AG04450 (cell line): ENCODE data around the gene FAM98A. TPM values are rescaled to one million over a fixed set of nuclear protein-coding genes. Genes with fewer than 3 reads are reported as not detected.

Source experiments
- CTCF ChIA-PET: fragments of 300-600, 350-600 bp; formaldehyde crosslinking; extraction: SDS; loops from one replicate; lab custom pipeline; 2022; ENCODE audit warnings: antibody characterized with exemption, inconsistent platforms; lab: Charles Lee
- POLR2A ChIA-PET: fragments of 350-600 bp; formaldehyde crosslinking; extraction: SDS; loops from one replicate; lab custom pipeline; 2021; ENCODE audit warnings: antibody characterized with exemption, inconsistent platforms; lab: Yijun Ruan, JAX
- DNase-seq: peaks from one replicate; pipeline ENCODE4 v3.0.0-alpha.2; 2011; ENCODE audit warnings: low read depth, low spot score
- H3K27ac ChIP-seq: one replicate; pipeline ENCODE4 v1.5.1; 2012; ENCODE audit warnings: low read depth, low read length, control low read depth
- H3K27me3 ChIP-seq: one replicate; pipeline ENCODE4 v1.6.0; 2012; ENCODE audit warnings: low read length; ENCODE audit not compliant: control insufficient read depth, insufficient read depth
- H3K4me3 ChIP-seq: 2 replicates; pipeline ENCODE4 v1.5.1; 2011; ENCODE audit warnings: mild to moderate bottlenecking, low read depth, low read length, control low read depth
- H3K9me3 ChIP-seq: 2 replicates; pipeline ENCODE4 v1.5.1; 2012; ENCODE audit warnings: low read length; ENCODE audit not compliant: control insufficient read depth, insufficient read depth
- polyA plus RNA-seq: library from polyadenylated mRNA; depleted of rRNA; stranded (reverse); fragments of >200 nt; gene quantifications from 2 replicates; pipeline ENCODE4 v1.2.3, GENCODE V29; 2011
- TF ChIP-seq, protein P1 (sequence below): IDR thresholded peaks from 2 replicates; pipeline ENCODE4 v1.5.1; 2011; ENCODE audit warnings: low read depth, low read length, control low read depth, inconsistent platforms

Gene FAM98A
- polyA plus RNA-seq, 1 experiment = 156 TPM

DNA sequence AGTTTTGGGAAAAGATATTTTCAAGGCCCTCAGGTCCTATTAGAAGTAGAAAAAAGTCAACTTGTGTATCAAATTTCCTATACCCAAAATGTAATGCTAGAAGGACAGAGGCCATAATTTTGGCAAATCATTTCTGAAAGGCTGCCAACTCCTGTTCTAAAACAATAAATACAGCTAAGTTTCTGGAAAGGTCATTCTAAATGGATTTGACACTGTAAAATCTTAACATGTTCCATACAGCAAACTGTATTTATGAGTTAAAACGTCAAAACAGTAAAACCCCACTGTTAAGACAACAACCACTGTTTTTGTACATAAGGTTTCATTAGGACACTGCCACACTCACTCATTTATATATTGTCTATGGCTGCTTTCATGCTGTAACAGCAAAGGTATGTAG is 9.7 kb downstream of the FAM98A start:
- TF ChIP-seq, protein P1, sequence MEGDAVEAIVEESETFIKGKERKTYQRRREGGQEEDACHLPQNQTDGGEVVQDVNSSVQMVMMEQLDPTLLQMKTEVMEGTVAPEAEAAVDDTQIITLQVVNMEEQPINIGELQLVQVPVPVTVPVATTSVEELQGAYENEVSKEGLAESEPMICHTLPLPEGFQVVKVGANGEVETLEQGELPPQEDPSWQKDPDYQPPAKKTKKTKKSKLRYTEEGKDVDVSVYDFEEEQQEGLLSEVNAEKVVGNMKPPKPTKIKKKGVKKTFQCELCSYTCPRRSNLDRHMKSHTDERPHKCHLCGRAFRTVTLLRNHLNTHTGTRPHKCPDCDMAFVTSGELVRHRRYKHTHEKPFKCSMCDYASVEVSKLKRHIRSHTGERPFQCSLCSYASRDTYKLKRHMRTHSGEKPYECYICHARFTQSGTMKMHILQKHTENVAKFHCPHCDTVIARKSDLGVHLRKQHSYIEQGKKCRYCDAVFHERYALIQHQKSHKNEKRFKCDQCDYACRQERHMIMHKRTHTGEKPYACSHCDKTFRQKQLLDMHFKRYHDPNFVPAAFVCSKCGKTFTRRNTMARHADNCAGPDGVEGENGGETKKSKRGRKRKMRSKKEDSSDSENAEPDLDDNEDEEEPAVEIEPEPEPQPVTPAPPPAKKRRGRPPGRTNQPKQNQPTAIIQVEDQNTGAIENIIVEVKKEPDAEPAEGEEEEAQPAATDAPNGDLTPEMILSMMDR = no peak
- ChIA-PET POLR2A (no interaction called here), CTCF (no interaction called here)
- no peaks in the 10 kb centered on the region for H3K27me3 ChIP-seq
- DNase-seq = no peak
- H3K4me3 ChIP-seq = no peak overlapping the region
- no peak overlapping the region for H3K27ac ChIP-seq
- H3K9me3 ChIP-seq = no peaks in the 10 kb centered on the region

DNA sequence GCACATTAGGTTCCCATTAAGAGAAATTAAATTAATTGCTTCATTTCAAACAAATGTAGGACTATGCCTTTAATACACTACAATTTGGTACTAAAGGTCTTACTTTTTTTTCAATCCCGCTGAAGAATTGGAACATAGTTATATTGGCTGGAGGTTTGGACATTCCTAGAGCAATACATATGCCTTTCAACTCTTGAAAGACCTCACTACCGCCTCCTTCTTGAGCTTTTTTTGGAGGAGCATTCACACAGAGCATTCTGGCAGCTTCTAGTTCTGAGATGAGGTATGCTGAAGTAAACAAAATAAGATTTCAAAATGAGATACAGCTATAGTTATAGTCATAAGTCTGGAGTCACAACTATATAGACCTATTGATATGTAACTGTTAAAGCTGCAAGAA is 10.9 kb downstream of the FAM98A start:
- CTCF ChIA-PET = interaction anchor here (0.7 to 1.5 kb wide), 3 partner anchors 17 to 175 kb away, joined by 3 to 4 read pairs (median 3); no protein-coding TSS in a partner anchor
- TF ChIP-seq, protein P1 = no peak
- H3K4me3 ChIP-seq = no peak overlapping the region
- DNase-seq = no peak
- no peaks in the 10 kb centered on the region for H3K27me3 ChIP-seq
- POLR2A ChIA-PET = interaction anchor here (0.6 kb wide), 1 partner anchor 117 kb away, joined by 3 read pairs; no protein-coding TSS in a partner anchor
- H3K9me3 ChIP-seq = no peaks in the 10 kb centered on the region
- H3K27ac ChIP-seq = no peak overlapping the region

DNA sequence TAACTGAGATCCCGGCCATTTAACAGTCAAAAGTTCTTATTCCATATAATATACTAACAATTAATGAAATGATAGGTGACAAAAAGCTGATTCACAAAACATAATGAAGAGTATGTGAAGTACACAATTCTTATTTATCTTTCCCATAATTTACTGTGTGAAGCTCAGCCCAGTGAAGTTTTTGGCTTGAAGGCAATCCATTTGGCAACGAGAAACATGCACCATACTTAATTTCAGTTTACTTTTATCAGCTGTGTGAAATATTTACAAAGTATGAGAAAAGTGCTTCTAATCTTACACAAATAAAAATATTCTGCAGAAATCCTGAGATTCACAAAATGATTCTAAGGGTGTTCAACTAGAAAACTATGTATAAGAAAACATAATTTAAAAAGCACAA is 12.3 kb downstream of the FAM98A start:
- CTCF ChIA-PET = interaction anchor here (1.0 to 1.6 kb wide), 3 partner anchors 13 to 191 kb away, joined by 4 to 6 read pairs (median 4); partner anchors contain the start of genes FAM98A and RASGRP3

DNA sequence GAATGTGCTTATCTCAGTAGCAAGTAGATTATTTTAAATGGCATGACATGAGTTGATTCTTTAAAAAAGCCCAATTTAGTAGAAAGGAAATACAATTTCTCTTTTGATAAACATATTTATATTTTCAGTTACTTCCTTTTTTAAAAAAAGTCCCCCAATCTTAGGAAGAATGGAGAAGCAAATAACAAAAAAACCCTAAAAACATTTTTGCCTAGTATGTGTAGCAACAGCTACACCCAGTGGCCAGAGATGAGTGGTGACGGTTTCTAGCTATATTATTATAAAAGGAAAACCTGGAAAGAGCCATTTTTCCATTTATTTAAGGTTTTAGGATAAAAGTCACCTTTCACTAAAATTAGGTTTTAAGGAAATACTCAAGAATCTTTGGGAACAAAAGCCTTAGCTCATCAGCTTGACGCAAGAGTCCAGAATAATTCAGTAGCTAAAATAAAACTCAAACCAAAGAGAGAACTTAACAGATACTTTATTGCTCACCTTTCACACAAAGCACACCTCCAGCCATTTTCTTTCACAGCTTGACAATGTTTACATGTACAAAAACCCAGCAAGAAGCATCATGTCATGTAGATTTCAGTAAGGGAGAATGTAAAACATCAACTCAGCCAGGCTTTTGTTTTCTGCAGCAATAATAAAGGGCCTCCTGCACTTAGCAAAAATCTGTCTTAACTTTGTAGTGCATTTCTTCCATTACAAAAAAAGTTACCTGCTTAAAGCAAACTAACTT is 15.7 kb downstream of the FAM98A start:
- H3K9me3 ChIP-seq = no peaks in the 10 kb centered on the region
- H3K4me3 ChIP-seq = no peak overlapping the region
- DNase-seq = no peak
- H3K27me3 ChIP-seq = no peaks in the 10 kb centered on the region
- POLR2A ChIA-PET = no interaction called here
- no peak overlapping the region for H3K27ac ChIP-seq
- CTCF ChIA-PET = interaction anchor here (0.5 to 3.1 kb wide), 55 partner anchors 9 to 1702 kb away, joined by 3 to 26 read pairs (median 4); partner anchors contain the start of gene RASGRP3
- TF ChIP-seq, protein P1 = peak; percentile 92

More for the DNA sequence above, 12.3 kb downstream of the FAM98A start:
- TF ChIP-seq, protein P1 = no peak
- Histone ChIP-seq H3K9me3 (no peaks in the 10 kb centered on the region), H3K27me3 (no peaks in the 10 kb centered on the region), H3K4me3 (no peak overlapping the region), H3K27ac (no peak overlapping the region)
- POLR2A ChIA-PET = no interaction called here
- no peak for DNase-seq

DNA sequence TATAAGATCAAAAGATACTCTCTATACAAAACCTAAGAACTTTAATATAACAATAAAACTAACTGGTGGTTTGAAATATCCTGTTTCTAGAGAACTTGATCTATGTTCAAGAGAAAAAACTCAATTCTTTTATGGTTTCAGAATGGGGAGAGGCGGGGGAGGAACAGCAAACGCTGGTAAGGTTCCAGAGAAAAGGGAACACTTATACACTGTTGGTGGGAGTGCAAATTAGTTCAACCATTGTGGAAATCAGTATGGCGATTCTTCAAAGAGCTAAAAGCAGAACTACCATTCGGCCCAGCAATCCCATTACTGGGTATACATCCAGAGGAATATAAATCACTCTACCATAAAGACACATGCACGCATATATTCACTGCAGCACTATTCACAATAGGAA is 17.2 kb downstream of the FAM98A start:
- Histone ChIP-seq H3K27me3 (no peaks in the 10 kb centered on the region), H3K4me3 (no peak overlapping the region), H3K27ac (no peak overlapping the region), H3K9me3 (no peaks in the 10 kb centered on the region)
- CTCF ChIA-PET = interaction anchor here (1.3 to 3.1 kb wide), 8 partner anchors 12 to 637 kb away, joined by 3 to 26 read pairs (median 16); partner anchors contain the start of gene RASGRP3
- POLR2A ChIA-PET = no interaction called here
- TF ChIP-seq, protein P1 = no peak
- DNase-seq = no peak
